ENCODE results near the gene HRH3. TPM values are rescaled to one million over a fixed set of nuclear protein-coding genes. Genes with fewer than 3 reads are reported as not detected.

Gene HRH3
- polyA plus RNA-seq, 1 donor from 2014 or later, result 2.8 TPM

DNA sequence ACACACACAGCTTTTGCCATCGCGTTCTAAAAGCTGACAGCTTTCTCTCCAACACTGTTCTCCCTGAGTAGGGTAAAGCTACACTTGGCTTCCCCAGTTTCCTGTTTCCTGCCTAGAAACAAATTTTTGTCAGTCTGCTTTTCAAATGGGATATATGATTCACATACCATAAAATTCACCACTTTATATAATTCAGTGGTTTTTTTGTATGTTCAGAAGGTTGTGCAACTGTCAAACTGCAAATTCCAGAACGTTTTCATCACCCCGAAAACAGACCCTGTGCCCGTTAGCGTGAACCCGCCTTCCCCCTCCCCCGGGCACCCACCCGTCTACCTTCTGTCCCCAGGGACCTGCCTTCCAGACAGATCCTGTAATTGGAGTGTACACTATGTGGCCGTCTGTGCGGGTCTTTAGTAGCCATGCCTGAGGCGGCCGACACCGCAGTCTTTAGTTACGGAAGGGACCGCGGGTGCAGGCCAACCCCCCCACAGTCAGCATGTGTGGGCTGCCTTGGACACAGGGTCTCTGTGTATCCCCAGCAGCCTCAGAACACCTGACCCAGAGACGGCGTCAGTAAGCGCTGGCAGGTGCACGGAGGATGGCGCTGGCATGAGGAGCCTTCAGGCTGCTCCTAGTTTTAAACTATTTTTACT lies 16.6 kb downstream of the HRH3 start (continued):
- TF ChIP-seq EZH2 (IDR thresholded peaks at IDR 0.05; ENCODE audit: borderline replicate concordance, insufficient read depth, low read length, poor library complexity, severe bottlenecking) (no peak), RAD21 (conservative IDR thresholded peaks at IDR 0.05) (no peak)

DNA sequence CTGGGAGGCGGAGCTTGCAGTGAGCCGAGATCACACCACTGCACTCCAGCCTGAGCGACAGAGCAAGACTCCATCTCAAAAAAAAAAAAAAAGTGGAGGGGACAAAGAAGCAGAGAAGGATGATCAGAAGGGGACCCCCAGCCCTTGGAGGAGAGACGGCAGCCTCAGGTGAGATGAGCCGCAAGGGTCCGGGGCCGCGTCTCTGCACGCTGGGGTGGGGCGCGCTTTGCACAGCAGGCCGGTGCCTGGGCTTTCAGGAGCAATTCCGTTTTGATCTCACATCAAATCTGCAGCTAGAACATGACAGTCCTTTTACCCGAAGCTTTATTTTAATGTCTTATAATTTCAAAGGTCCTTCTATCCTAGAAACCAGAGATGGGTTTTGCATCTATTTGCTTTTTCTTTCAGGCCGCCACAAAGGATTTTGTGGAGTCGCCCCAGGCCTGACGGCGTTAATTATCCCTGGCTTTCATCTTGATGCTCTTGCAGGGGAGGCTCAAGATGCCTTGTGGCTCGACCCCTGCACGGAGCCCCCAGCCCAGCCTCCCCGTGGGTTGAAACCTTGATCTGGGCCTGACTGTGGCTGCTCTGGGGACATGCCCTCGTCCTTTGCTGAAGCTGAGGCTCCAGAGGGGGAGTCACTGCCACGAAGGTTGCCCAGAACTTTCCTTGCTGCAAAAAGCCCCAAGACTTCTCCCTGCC lies 17.3 kb downstream of the HRH3 start:
- Histone ChIP-seq H3K27me3 (ENCODE audit: insufficient read depth, low read depth, low read length) (no peaks in the 10 kb centered on the region), H3K4me2 (ENCODE audit: low read length) (no peak overlapping the region), H3K9ac (ENCODE audit: low read length) (no peak overlapping the region), H3K9me2 (ENCODE audit: insufficient read depth, low read length) (no peaks in the 10 kb centered on the region), H4K20me1 (ENCODE audit: insufficient read depth) (no peaks in the 10 kb centered on the region), H2AFZ (ENCODE audit: low read depth, low read length) (no peak overlapping the region), H3K4me3 (ENCODE audit: low read length) (no peak overlapping the region), H3K79me2 (replicated peaks; ENCODE audit: insufficient read depth, low read length) (no peaks in the 10 kb centered on the region), H3K36me3 (ENCODE audit: insufficient read depth, low read length) (no peaks in the 10 kb centered on the region), H3K27ac (ENCODE audit: low read length) (no peak overlapping the region), H3K9me3 (ENCODE audit: low read length) (no peaks in the 10 kb centered on the region), H3F3A (ENCODE audit: insufficient read depth, low read length, poor library complexity, severe bottlenecking) (no peaks in the 10 kb centered on the region)
- TF ChIP-seq POLR2AphosphoS5 (IDR thresholded peaks at IDR 0.05) (no peak), RAD21 (conservative IDR thresholded peaks at IDR 0.05) (no peak), SMC3 (conservative IDR thresholded peaks at IDR 0.05; ENCODE audit: poor library complexity) (no peak), EZH2 (IDR thresholded peaks at IDR 0.05; ENCODE audit: borderline replicate concordance, insufficient read depth, low read length, poor library complexity, severe bottlenecking) (no peak), EP300 (conservative IDR thresholded peaks at IDR 0.05; ENCODE audit: poor library complexity, severe bottlenecking) (no peak), TAF1 (IDR thresholded peaks at IDR 0.05; ENCODE audit: low read depth) (no peak), MXI1 (conservative IDR thresholded peaks at IDR 0.05; ENCODE audit: poor library complexity, severe bottlenecking) (no peak)
- TF ChIP-seq, protein P1, sequence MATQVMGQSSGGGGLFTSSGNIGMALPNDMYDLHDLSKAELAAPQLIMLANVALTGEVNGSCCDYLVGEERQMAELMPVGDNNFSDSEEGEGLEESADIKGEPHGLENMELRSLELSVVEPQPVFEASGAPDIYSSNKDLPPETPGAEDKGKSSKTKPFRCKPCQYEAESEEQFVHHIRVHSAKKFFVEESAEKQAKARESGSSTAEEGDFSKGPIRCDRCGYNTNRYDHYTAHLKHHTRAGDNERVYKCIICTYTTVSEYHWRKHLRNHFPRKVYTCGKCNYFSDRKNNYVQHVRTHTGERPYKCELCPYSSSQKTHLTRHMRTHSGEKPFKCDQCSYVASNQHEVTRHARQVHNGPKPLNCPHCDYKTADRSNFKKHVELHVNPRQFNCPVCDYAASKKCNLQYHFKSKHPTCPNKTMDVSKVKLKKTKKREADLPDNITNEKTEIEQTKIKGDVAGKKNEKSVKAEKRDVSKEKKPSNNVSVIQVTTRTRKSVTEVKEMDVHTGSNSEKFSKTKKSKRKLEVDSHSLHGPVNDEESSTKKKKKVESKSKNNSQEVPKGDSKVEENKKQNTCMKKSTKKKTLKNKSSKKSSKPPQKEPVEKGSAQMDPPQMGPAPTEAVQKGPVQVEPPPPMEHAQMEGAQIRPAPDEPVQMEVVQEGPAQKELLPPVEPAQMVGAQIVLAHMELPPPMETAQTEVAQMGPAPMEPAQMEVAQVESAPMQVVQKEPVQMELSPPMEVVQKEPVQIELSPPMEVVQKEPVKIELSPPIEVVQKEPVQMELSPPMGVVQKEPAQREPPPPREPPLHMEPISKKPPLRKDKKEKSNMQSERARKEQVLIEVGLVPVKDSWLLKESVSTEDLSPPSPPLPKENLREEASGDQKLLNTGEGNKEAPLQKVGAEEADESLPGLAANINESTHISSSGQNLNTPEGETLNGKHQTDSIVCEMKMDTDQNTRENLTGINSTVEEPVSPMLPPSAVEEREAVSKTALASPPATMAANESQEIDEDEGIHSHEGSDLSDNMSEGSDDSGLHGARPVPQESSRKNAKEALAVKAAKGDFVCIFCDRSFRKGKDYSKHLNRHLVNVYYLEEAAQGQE (IDR thresholded peaks at IDR 0.05; ENCODE audit: borderline replicate concordance), result no peak
- TF ChIP-seq, protein P2, sequence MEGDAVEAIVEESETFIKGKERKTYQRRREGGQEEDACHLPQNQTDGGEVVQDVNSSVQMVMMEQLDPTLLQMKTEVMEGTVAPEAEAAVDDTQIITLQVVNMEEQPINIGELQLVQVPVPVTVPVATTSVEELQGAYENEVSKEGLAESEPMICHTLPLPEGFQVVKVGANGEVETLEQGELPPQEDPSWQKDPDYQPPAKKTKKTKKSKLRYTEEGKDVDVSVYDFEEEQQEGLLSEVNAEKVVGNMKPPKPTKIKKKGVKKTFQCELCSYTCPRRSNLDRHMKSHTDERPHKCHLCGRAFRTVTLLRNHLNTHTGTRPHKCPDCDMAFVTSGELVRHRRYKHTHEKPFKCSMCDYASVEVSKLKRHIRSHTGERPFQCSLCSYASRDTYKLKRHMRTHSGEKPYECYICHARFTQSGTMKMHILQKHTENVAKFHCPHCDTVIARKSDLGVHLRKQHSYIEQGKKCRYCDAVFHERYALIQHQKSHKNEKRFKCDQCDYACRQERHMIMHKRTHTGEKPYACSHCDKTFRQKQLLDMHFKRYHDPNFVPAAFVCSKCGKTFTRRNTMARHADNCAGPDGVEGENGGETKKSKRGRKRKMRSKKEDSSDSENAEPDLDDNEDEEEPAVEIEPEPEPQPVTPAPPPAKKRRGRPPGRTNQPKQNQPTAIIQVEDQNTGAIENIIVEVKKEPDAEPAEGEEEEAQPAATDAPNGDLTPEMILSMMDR (IDR thresholded peaks at IDR 0.05; ENCODE audit: poor library complexity, severe bottlenecking), result no peak

DNA sequence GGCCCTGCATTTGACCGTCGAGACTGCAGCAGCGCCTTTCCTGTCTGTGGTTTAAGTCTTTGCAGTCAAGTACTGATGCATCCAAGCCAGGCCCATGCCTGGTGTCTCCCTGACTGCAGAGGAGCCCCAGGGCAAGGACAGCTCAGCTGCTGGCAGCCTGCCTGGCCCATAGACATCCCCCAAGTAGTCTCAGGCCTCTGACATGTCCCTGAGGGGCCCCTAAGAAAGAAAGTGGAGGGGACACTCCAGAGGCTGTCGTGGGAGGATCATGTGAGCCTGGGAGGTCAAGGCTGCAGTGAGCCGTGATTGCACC lies 18.0 kb downstream of the HRH3 start:
- no peaks in the 10 kb centered on the region for H3K27me3 ChIP-seq (ENCODE audit: insufficient read depth, low read depth, low read length)
- TF ChIP-seq MXI1 (conservative IDR thresholded peaks at IDR 0.05; ENCODE audit: poor library complexity, severe bottlenecking) (no peak), EP300 (conservative IDR thresholded peaks at IDR 0.05; ENCODE audit: poor library complexity, severe bottlenecking) (no peak), SMC3 (conservative IDR thresholded peaks at IDR 0.05; ENCODE audit: poor library complexity) (no peak), POLR2AphosphoS5 (IDR thresholded peaks at IDR 0.05) (no peak), RAD21 (conservative IDR thresholded peaks at IDR 0.05) (no peak)
- TF ChIP-seq, protein P1 (IDR thresholded peaks at IDR 0.05; ENCODE audit: borderline replicate concordance), result no peak
- TF ChIP-seq, protein P2 (IDR thresholded peaks at IDR 0.05; ENCODE audit: poor library complexity, severe bottlenecking), result no peak
- H3K36me3 ChIP-seq (ENCODE audit: insufficient read depth, low read length), result no peaks in the 10 kb centered on the region

More for the DNA sequence above, 18.0 kb downstream of the HRH3 start:
- Histone ChIP-seq H2AFZ (ENCODE audit: low read depth, low read length) (no peak overlapping the region), H3K4me3 (ENCODE audit: low read length) (no peak overlapping the region), H3K4me2 (ENCODE audit: low read length) (no peak overlapping the region), H3K9me2 (ENCODE audit: insufficient read depth, low read length) (no peaks in the 10 kb centered on the region), H3F3A (ENCODE audit: insufficient read depth, low read length, poor library complexity, severe bottlenecking) (no peaks in the 10 kb centered on the region), H3K9me3 (ENCODE audit: low read length) (no peaks in the 10 kb centered on the region), H3K27ac (ENCODE audit: low read length) (no peak overlapping the region), H3K9ac (ENCODE audit: low read length) (no peak overlapping the region), H3K79me2 (replicated peaks; ENCODE audit: insufficient read depth, low read length) (no peaks in the 10 kb centered on the region), H4K20me1 (ENCODE audit: insufficient read depth) (no peaks in the 10 kb centered on the region)
